ENCODE results near the gene C10orf62. TPM values are rescaled to one million over a fixed set of nuclear protein-coding genes. Genes with fewer than 3 reads are reported as not detected.

Gene C10orf62
- total and polyA plus RNA-seq, 8 donors: 0.12 to 1.9 (median 0.61) TPM

Other genes with a start within 250 kb of the C10orf62 start
- gene RRP12, start 188.4 kb upstream of the C10orf62 start, total RNA-seq: 10 to 100 TPM; 22.3 to 40.1 (median 27.1) TPM
- 10 to 100 TPM; 36.4 to 44.9 TPM for gene RRP12, start 188.4 kb upstream of the C10orf62 start, polyA plus RNA-seq
- gene PGAM1, start 163.5 kb upstream of the C10orf62 start, total RNA-seq: 10 to 100 TPM; 31.4 to 72.8 (median 46.6) TPM
- gene PGAM1, start 163.5 kb upstream of the C10orf62 start, polyA plus RNA-seq: 10 to 100 TPM; 22.2 to 59.5 TPM
- 10 to 100 TPM; 13.0 to 19.4 (median 17.9) TPM for gene EXOSC1, start 143.7 kb upstream of the C10orf62 start, total RNA-seq
- gene EXOSC1, start 143.7 kb upstream of the C10orf62 start, polyA plus RNA-seq: 10 to 100 TPM; 24.1 to 27.6 TPM
- 10 to 100 TPM; 11.4 to 22.7 (median 15.1) TPM for gene ZDHHC16, start 143.5 kb upstream of the C10orf62 start, total RNA-seq
- 10 to 100 TPM; 17.6 to 18.8 TPM for gene ZDHHC16, start 143.5 kb upstream of the C10orf62 start, polyA plus RNA-seq
- gene MMS19, start 91.3 kb upstream of the C10orf62 start, total RNA-seq: 10 to 100 TPM; 18.0 to 33.3 (median 22.3) TPM
- gene MMS19, start 91.3 kb upstream of the C10orf62 start, polyA plus RNA-seq: 10 to 100 TPM; 40.2 to 65.7 TPM
- gene UBTD1, start 90.8 kb upstream of the C10orf62 start, total RNA-seq: 1 to 10 TPM; 3.9 to 6.8 (median 4.5) TPM
- 1 to 10 TPM; 6.8 to 9.0 TPM for gene UBTD1, start 90.8 kb upstream of the C10orf62 start, polyA plus RNA-seq
- gene ANKRD2, start 16.9 kb upstream of the C10orf62 start, total RNA-seq: under 1 TPM; 0.12 to 0.56 (median 0.29) TPM
- 1 to 10 TPM in 1 of 2 donors, under 1 TPM in 1; 0.61 to 1.6 TPM for gene ANKRD2, start 16.9 kb upstream of the C10orf62 start, polyA plus RNA-seq
- gene HOGA1, start 5.3 kb upstream of the C10orf62 start, total RNA-seq: 10 to 100 TPM in 2 of 6 donors, 1 to 10 TPM in 4; 7.2 to 14.9 (median 8.7) TPM
- gene HOGA1, start 5.3 kb upstream of the C10orf62 start, polyA plus RNA-seq: 10 to 100 TPM; 15.9 to 20.5 TPM
- 1 to 10 TPM; 3.3 to 6.4 (median 4.5) TPM for gene MORN4, start 43.8 kb downstream of the C10orf62 start, total RNA-seq
- 1 to 10 TPM; 4.8 to 8.9 TPM for gene MORN4, start 43.8 kb downstream of the C10orf62 start, polyA plus RNA-seq
- gene PI4K2A, start 51.0 kb downstream of the C10orf62 start, total RNA-seq: 1 to 10 TPM; 2.2 to 8.9 (median 3.4) TPM
- gene PI4K2A, start 51.0 kb downstream of the C10orf62 start, polyA plus RNA-seq: 1 to 10 TPM; 3.4 to 5.4 TPM
- 1 to 10 TPM; 3.7 to 6.2 (median 4.6) TPM for gene AVPI1, start 97.5 kb downstream of the C10orf62 start, total RNA-seq
- gene AVPI1, start 97.5 kb downstream of the C10orf62 start, polyA plus RNA-seq: 1 to 10 TPM; 4.1 to 9.1 TPM
- 10 to 100 TPM in 1 of 6 donors, 1 to 10 TPM in 5; 1.8 to 11.8 (median 3.6) TPM for gene MARVELD1, start 124.0 kb downstream of the C10orf62 start, total RNA-seq
- gene MARVELD1, start 124.0 kb downstream of the C10orf62 start, polyA plus RNA-seq: 1 to 10 TPM; 3.8 to 7.1 TPM
- gene ZFYVE27, start 147.4 kb downstream of the C10orf62 start, total RNA-seq: 10 to 100 TPM; 11.9 to 23.6 (median 14.3) TPM
- 10 to 100 TPM; 22.3 to 34.9 TPM for gene ZFYVE27, start 147.4 kb downstream of the C10orf62 start, polyA plus RNA-seq
- gene SFRP5, start 182.3 kb downstream of the C10orf62 start, total RNA-seq: 100 to 1,000 TPM in 1 of 6 donors, 10 to 100 TPM in 5; 59.8 to 159 (median 67.7) TPM
- 100 to 1,000 TPM; 148 to 180 TPM for gene SFRP5, start 182.3 kb downstream of the C10orf62 start, polyA plus RNA-seq

Measured in pancreas (tissue), 8 donors.